PC-3 (cell line): ENCODE data around the gene TEX30.

Source experiments
- CTCF ChIP-seq: fragments of 300-600 bp; sonication (generic); conservative IDR thresholded peaks from 2 replicates; pipeline ENCODE4 v1.5.1; 2017; ENCODE audit warnings: antibody characterized with exemption, low read depth, mild to moderate bottlenecking, low read length
- EZH2 ChIP-seq: fragments of 300-600 bp; sonication (generic); IDR thresholded peaks from one replicate; pipeline ENCODE4 v1.6.1; 2017; ENCODE audit warnings: antibody characterized with exemption, mild to moderate bottlenecking, low read length; ENCODE audit not compliant: unreplicated experiment
- EZH2phosphoT487 ChIP-seq: fragments of 300-600 bp; sonication (generic); IDR thresholded peaks from 2 replicates; pipeline ENCODE4 v1.6.1; 2018; ENCODE audit warnings: mild to moderate bottlenecking, antibody characterized with exemption, low read length, borderline replicate concordance

DNA sequence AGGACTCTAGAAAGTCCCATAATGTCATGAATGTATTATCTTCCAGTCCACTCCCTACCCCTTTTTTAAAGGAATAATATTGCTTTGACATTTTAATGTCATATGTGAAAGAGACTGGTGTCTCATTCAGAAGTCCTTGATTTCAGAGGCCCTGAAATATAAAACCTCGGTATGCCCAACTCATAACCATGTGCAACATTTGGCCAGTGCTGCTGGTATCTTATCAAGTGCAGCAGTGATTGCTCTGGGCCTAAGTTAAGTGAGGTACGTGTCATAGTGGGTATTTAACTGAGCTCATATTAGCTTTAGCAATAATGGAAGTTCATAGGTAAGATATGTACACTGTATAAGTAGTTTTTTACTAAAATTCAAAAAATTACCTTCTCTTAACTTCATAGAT lies 14.7 kb downstream of the TEX30 start:
- no peak for TF ChIP-seq CTCF
- no peak for TF ChIP-seq EZH2
- TF ChIP-seq EZH2phosphoT487: no peak
